Measurements from ENCODE around the gene EZR.
"Not testable (repeated sequence)": the region's sequence is repeated elsewhere in the genome, so short reads cannot be mapped to it uniquely, and the experiment has no call there.

The EZR gene

DNA sequence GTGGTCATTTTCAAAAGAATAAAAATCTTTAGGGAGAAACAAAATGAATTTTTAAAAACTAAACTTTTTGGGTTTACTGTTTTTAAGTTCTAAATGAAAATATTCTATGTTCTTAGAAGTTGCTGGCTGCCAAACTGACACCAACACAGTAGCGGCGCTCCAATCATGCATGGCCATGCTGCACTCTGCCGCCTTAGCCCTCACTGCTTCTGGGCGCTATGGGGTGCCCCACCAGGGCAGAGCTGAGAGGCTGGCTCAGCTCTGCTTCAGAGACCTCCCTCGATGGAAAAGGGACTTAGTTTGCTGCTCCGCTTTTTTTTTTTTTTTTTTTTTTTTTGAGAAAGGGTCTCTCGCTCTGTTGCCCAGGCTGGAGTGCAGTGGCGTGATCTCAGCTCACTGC, 20.9 kb downstream of the EZR start:
- in situ Hi-C loops (cut with MboI; ENCODE audit: low pct_unique_long_range_greater_than_20kb, low sequenced_read_pairs, unreplicated experiment): loop anchor here (10.0 kb wide), 1 partner anchor 176 kb away; no protein-coding TSS in a partner anchor
- TF ChIP-seq, protein P1, sequence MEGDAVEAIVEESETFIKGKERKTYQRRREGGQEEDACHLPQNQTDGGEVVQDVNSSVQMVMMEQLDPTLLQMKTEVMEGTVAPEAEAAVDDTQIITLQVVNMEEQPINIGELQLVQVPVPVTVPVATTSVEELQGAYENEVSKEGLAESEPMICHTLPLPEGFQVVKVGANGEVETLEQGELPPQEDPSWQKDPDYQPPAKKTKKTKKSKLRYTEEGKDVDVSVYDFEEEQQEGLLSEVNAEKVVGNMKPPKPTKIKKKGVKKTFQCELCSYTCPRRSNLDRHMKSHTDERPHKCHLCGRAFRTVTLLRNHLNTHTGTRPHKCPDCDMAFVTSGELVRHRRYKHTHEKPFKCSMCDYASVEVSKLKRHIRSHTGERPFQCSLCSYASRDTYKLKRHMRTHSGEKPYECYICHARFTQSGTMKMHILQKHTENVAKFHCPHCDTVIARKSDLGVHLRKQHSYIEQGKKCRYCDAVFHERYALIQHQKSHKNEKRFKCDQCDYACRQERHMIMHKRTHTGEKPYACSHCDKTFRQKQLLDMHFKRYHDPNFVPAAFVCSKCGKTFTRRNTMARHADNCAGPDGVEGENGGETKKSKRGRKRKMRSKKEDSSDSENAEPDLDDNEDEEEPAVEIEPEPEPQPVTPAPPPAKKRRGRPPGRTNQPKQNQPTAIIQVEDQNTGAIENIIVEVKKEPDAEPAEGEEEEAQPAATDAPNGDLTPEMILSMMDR (IDR thresholded peaks at IDR 0.05; ENCODE audit: extremely low read depth, insufficient read depth, missing control alignments): no peak
- DNase-seq (ENCODE audit: low spot score): no peak

- TF ChIP-seq, protein P1 (IDR thresholded peaks at IDR 0.05; ENCODE audit: extremely low read depth, insufficient read depth, missing control alignments): no peak
- in situ Hi-C loops (cut with MboI; ENCODE audit: low pct_unique_long_range_greater_than_20kb, low sequenced_read_pairs, unreplicated experiment): loop anchor here (10.0 kb wide), 1 partner anchor 177 kb away; no protein-coding TSS in a partner anchor
These were observed 21.5 kb downstream of the EZR start for GRCh38 chr6:158797331-158798310.

GRCh38 chr6:158796353-158796752, 22.8 kb downstream of the EZR start:
- in situ Hi-C loops (cut with MboI; ENCODE audit: low pct_unique_long_range_greater_than_20kb, low sequenced_read_pairs, unreplicated experiment): loop anchor here (10.0 kb wide), 1 partner anchor 178 kb away; no protein-coding TSS in a partner anchor
- TF ChIP-seq, protein P1 (IDR thresholded peaks at IDR 0.05; ENCODE audit: extremely low read depth, insufficient read depth, missing control alignments): no peak

More at GRCh38 chr6:158797331-158798310, 21.5 kb downstream of the EZR start:
- DNase-seq (ENCODE audit: low spot score): no peak

DNA sequence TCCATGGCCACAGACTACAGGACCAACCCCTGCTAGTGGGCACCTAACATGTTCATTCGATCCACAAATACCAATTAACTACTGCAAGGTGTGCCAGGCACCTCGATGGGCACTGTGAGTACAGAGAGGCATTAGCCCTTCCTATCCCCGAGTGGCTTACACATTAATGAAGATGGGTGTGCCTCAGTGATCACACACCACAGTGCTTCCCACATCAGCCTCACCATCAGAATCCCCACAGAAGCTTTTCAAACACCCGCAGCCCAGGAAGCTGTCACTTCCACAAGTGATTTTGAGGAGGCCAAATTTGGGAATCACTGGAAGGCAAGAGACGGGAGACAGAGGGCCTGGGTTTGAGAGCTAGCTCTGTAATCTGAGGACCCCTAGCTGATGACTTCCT, 23.7 kb downstream of the EZR start:
- in situ Hi-C loops (cut with MboI; ENCODE audit: low pct_unique_long_range_greater_than_20kb, low sequenced_read_pairs, unreplicated experiment): loop anchor here (10.0 kb wide), 1 partner anchor 179 kb away; no protein-coding TSS in a partner anchor
- TF ChIP-seq, protein P1 (IDR thresholded peaks at IDR 0.05; ENCODE audit: extremely low read depth, insufficient read depth, missing control alignments): no peak
- no peak for DNase-seq (ENCODE audit: low spot score)

More at GRCh38 chr6:158796353-158796752, 22.8 kb downstream of the EZR start:
- DNase-seq (ENCODE audit: low spot score): no peak

DNA sequence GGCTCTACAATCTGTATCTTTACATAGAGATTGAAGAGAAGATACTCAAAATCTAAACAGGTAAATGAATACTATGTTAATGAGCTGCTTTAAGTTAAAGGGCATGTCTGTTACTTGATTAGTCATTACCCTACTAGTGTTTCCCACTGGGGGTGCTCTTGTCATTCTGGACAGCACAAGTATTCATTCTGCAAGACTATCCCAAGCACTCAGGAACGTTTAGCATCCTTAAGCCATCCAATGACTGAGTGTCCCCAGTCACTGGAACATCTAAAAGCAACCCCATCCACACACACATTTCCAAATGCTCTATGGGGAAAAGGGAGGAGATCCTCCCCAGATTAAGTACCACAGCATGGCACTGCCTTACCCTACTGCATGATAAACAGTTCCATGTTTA, 25.7 kb downstream of the EZR start:
- in situ Hi-C loops (cut with MboI; ENCODE audit: low pct_unique_long_range_greater_than_20kb, low sequenced_read_pairs, unreplicated experiment): loop anchor here (10.0 kb wide), 1 partner anchor 181 kb away; no protein-coding TSS in a partner anchor
- TF ChIP-seq, protein P1 (IDR thresholded peaks at IDR 0.05; ENCODE audit: extremely low read depth, insufficient read depth, missing control alignments): peak; percentile 61
- no peak for DNase-seq (ENCODE audit: low spot score)

DNA sequence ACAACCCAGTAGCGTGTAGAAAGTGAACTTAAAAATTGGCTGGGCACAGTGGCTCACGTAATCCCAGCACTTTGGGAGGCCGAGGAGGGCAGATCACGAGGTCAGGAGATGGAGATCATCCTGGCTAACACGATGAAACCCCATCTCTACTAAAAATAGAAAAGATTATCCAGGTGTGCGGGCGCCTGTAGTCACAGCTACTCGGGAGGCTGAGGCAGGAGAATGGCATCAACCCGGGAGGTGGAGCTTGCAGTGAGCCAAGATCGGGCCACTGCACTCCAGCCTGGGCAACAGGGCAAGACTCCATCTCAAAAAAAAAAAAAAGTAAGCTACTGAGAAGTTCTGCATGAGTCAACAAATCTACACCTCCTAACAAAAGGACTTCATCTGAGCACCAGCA, 26.7 kb downstream of the EZR start:
- not testable (repeated sequence) for DNase-seq (ENCODE audit: low spot score)
- in situ Hi-C loops (cut with MboI; ENCODE audit: low pct_unique_long_range_greater_than_20kb, low sequenced_read_pairs, unreplicated experiment): loop anchor here (10.0 kb wide), 1 partner anchor 182 kb away; no protein-coding TSS in a partner anchor
